Ovary (tissue), 9 donors: ENCODE measurements around the gene MAST2. TPM values are rescaled to one million over a fixed set of nuclear protein-coding genes. Genes with fewer than 3 reads are reported as not detected.

Experiments
- DNase-seq, 5 donors: peaks; one replicate each; pipeline ENCODE4 v3.0.0-alpha.2; 2019 to 2020
- H3K27ac ChIP-seq, 2 donors: fragments of 200-600 bp; one replicate each; pipeline versions ENCODE4 v1.5.1 to v1.8.0; 2019 to 2022
- H3K27me3 ChIP-seq: fragments of 200-600 bp; one replicate; pipeline ENCODE4 v1.8.0; 2022
- H3K36me3 ChIP-seq: fragments of 200-600 bp; sonication (generic); one replicate; pipeline ENCODE4 v1.5.1; 2019
- H3K4me1 ChIP-seq: one replicate; pipeline ENCODE4 v1.8.1; 2013; ENCODE audit warnings: mild to moderate bottlenecking, moderate library complexity; ENCODE audit not compliant: insufficient read depth
- H3K4me3 ChIP-seq: fragments of 200-600 bp; sonication (generic); one replicate; pipeline ENCODE4 v1.5.1; 2017
- H3K9me3 ChIP-seq, 2 donors: fragments of 200-600 bp in 1 of 2; sonication (generic) in 1 of 2; one replicate each; pipeline versions ENCODE4 v1.5.1 to v1.8.1; 2013 to 2019; ENCODE audit warnings: mild to moderate bottlenecking in 1 of 2, moderate library complexity in 1 of 2
- CTCF ChIP-seq, 3 donors: fragments of 450-650 bp in 2 of 3; fragments of 200-600 bp in 1 of 3; IDR thresholded peaks; one replicate each; pipeline versions ENCODE4 v1.5.1 to v1.8.0; 2016 to 2022; ENCODE audit warnings: antibody characterized with exemption in 3 of 3, mild to moderate bottlenecking in 1 of 3
- EP300 ChIP-seq: sonication (generic); formaldehyde crosslinking; IDR thresholded peaks from one replicate; pipeline ENCODE4 v1.6.1; 2017; ENCODE audit warnings: antibody characterized with exemption
- POLR2A ChIP-seq: fragments of 450-650 bp; IDR thresholded peaks from one replicate; pipeline ENCODE4 v1.6.1; 2017; ENCODE audit warnings: antibody characterized with exemption, mild to moderate bottlenecking, moderate library complexity
- WGBS, 3 donors: extraction: QIAGEN DNeasy Blood & Tissue Kit in 1 of 3; methylation state at CpG; one replicate each; pipeline versions ENCODE4 v1.1.5 to v1.1.7; 2013 to 2017; 5-methylcytosine and 5-hydroxymethylcytosine counted together
- intact Hi-C, 4 donors: fragments of 100-400 bp; cut with DNase I; formaldehyde crosslinking; loops; one replicate each; pipeline versions ENCODE4 v1.11.0 to v1.15.1; 2022 to 2023
- polyA plus RNA-seq, 2 donors: library from polyadenylated mRNA; stranded (reverse); fragments of 200-250 nt in 1 of 2; fragments of 350-450 nt in 1 of 2; fragmentation: Illumina TruSeq in 1 of 2; extraction: RNeasy Lipid Tissue Mini Kit (QIAGEN cat#74804) in 1 of 2; gene quantifications; one replicate each; pipeline ENCODE4 v1.2.3, GENCODE V29; 2013 to 2014
- total RNA-seq, 7 donors: library from RNA; depleted of rRNA in 2 of 7; stranded (reverse); fragments of >200 nt in 2 of 7; fragmentation: NEBNext Ultra II Directional in 3 of 7; extraction: Animal tissue kit (Norgen Biotek cat#: 25700) in 3 of 7; gene quantifications; one replicate each; pipeline versions ENCODE4 v1.1.0 to v1.2.4, GENCODE V29; 2016 to 2023
- donor health status: DM: no; HTN: no; CAD: no; lungs with moderate emphysema.
- donor health status: DM: no; HTN: no; CAD: no.
- donor health status: Bipolar disorder and iron deficiency.
- donor health status: DM: yes; HTN: yes; CAD: no.
- donor health status: DM: no; HTN: no; CAD: no.
- donor health status: DM: yes; HTN: yes; CAD: no.

MAST2 gene
- total and polyA plus RNA-seq, 9 donors: 22.6 to 50.4 (median 31.7) TPM

DNA sequence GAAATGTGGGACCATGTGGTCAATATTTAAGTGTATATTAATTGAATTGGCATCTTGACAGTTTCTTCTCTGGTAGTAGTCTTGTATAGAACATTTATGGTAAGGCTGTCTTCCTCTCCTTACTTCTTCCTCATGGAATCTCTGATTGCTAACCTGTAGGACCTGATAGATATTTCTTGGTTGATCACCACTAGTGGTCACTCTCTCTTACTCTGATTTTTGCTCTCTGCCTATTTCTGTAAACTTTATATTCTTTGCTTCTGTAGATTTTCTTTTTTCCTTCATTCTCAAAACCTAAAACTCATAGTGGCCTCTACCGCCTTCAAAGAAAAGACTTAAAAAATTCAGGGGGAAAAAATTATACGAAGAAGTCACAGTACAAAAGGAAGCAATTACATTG, 21.2 kb downstream of the MAST2 start:
- H3K27ac ChIP-seq: no peak overlapping the region
- no peak for TF ChIP-seq CTCF (IDR thresholded peaks at IDR 0.05)
- TF ChIP-seq POLR2A: no peak
- TF ChIP-seq EP300: no peak
- DNase-seq: no peak
- intact Hi-C loops: no loop called here
- no peaks in the 10 kb centered on the region for H3K9me3 ChIP-seq
- no peak overlapping the region for H3K4me3 ChIP-seq
- WGBS, 3 donors: 89 to 97% (median 97%) methylated on average over 2 of the region's 2 CpGs
- no peaks in the 10 kb centered on the region for H3K4me1 ChIP-seq
- H3K36me3 ChIP-seq: no peaks in the 10 kb centered on the region
- no peaks in the 10 kb centered on the region for H3K27me3 ChIP-seq

DNA sequence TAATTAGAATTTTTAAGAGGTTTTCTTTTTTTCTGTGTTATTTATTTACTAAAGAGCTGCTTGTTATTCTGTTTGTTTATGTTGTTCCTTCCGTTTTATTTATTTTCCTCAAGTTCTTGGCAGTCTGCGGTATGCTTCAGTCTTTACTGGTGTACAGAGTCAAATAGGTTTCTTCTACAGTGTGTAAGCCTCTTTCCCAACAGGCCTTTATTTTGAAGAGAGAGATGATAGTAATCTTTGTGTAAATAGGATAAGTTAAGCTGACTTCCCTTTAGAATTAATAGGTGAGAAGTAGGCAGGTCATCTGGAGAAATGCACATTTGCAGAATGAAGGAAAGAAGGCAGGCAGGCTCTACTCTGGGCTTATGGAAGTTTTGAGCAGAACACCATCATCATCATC, 23.8 kb downstream of the MAST2 start:
- H3K9me3 ChIP-seq: no peaks in the 10 kb centered on the region
- H3K27ac ChIP-seq: no peak overlapping the region
- no peak overlapping the region for H3K4me3 ChIP-seq
- no peaks in the 10 kb centered on the region for H3K27me3 ChIP-seq
- TF ChIP-seq EP300 (no peak), POLR2A (no peak), CTCF (IDR thresholded peaks at IDR 0.05) (no peak)
- H3K36me3 ChIP-seq: no peaks in the 10 kb centered on the region
- H3K4me1 ChIP-seq: no peaks in the 10 kb centered on the region
- no peak for DNase-seq
- intact Hi-C loops: no loop called here
- 76 to 88% (median 78%) methylated on average over 2 of the region's 2 CpGs for WGBS, 3 donors

DNA sequence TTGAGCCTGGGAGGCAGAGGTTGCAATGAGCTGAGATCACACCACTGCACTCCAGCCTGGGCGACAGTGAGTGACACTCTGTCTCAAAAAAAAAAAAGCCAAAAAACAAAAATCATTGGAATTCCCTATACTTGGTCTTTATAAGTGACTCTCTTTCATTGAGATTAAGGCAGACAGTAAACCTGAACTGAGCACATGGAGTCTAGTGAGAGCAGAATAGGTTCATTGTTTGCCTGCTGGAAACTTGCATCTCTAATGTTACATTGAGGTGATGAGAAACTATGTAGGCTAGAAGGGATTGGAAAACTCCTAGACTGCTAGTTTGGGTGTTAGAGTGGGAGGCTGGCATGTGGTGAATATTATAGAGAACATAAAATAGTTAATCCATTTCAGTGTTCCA, 25.4 kb downstream of the MAST2 start:
- no peaks in the 10 kb centered on the region for H3K9me3 ChIP-seq
- 96 to 100% (median 100%) methylated on average over 1 of the region's 1 CpG for WGBS, 3 donors
- no peak for TF ChIP-seq POLR2A
- no peak for TF ChIP-seq CTCF (IDR thresholded peaks at IDR 0.05)
- TF ChIP-seq EP300: no peak
- H3K4me3 ChIP-seq: no peak overlapping the region
- intact Hi-C loops: no loop called here
- H3K36me3 ChIP-seq: no peaks in the 10 kb centered on the region
- no peak overlapping the region for H3K27ac ChIP-seq
- H3K27me3 ChIP-seq: no peaks in the 10 kb centered on the region
- DNase-seq: no peak
- H3K4me1 ChIP-seq: no peaks in the 10 kb centered on the region

- DNase-seq: no peak
- Histone ChIP-seq H3K4me1 (no peaks in the 10 kb centered on the region), H3K4me3 (no peak overlapping the region), H3K27me3 (no peaks in the 10 kb centered on the region), H3K27ac (no peak overlapping the region), H3K36me3 (no peaks in the 10 kb centered on the region), H3K9me3 (no peaks in the 10 kb centered on the region)
- intact Hi-C loops: no loop called here
- 65 to 79% (median 66%) methylated on average over 2 of the region's 2 CpGs for WGBS, 3 donors
- TF ChIP-seq POLR2A: no peak
- TF ChIP-seq CTCF (IDR thresholded peaks at IDR 0.05): no peak
- TF ChIP-seq EP300: no peak
These were observed 29.9 kb downstream of the MAST2 start for GRCh38 chr1:45833361-45833760.

DNA sequence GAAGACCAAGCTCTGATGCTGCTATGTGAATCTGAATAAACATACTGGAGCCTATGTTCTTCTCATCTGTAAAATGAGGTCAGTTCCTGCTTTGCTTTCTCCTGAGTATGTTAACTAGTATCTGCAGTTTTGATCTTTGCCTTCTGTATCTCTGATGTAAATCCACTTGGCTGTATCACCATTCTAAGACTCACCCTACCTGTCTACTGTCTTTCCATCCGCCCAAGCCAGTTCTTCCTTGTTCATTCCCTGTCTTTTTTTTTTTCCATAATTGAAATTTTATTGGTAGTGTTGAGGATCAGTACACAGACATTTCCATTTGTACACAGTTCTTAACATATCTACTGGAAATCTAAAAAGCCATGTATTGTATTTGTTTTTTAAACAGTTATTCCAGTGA, 31.3 kb downstream of the MAST2 start:
- Histone ChIP-seq H3K4me1 (no peaks in the 10 kb centered on the region), H3K4me3 (no peak overlapping the region), H3K36me3 (no peaks in the 10 kb centered on the region), H3K27me3 (no peaks in the 10 kb centered on the region), H3K9me3 (no peaks in the 10 kb centered on the region), H3K27ac (no peak overlapping the region)
- intact Hi-C loops: no loop called here
- DNase-seq: no peak
- TF ChIP-seq EP300 (no peak), POLR2A (no peak), CTCF (IDR thresholded peaks at IDR 0.05) (no peak)
- whole genome bisulfite sequencing, 3 donors: 96 to 100% (median 98%) methylated on average over 1 of the region's 1 CpG
